Heart right ventricle (tissue), 16 donors: ENCODE data around the gene OR6C1. TPM values are rescaled to one million over a fixed set of nuclear protein-coding genes. Genes with fewer than 3 reads are reported as not detected.
"Not testable (repeated sequence)": the region's sequence is repeated elsewhere in the genome, so short reads cannot be mapped to it uniquely, and the experiment has no call there.

ENCODE experiments used
- ATAC-seq, 8 donors: fragments of 200-7000 bp; cut with Tn5 transposase; one replicate each; pipeline ENCODE4 v1.9.1; 2020; ENCODE audit warnings: mild to moderate bottlenecking in 8 of 8, moderate library complexity in 8 of 8, moderate number of reproducible peaks in 1 of 8
- DNase-seq, 2 donors: peaks; one replicate each; pipeline ENCODE4 v3.0.0-alpha.2; 2020
- H3K27ac ChIP-seq, 10 donors: fragments of 200-600 bp; sonication (generic) in 2 of 10; one replicate each; pipeline versions ENCODE4 v1.5.0 to v1.8.0; 2020 to 2022; ENCODE audit warnings: mild to moderate bottlenecking in 3 of 10
- H3K27me3 ChIP-seq, 7 donors: fragments of 200-600 bp; one replicate each; pipeline ENCODE4 v1.8.0; 2021 to 2022; ENCODE audit warnings: mild to moderate bottlenecking in 2 of 7
- H3K36me3 ChIP-seq, 9 donors: fragments of 200-600 bp; sonication (generic) in 1 of 9; one replicate each; pipeline versions ENCODE4 v1.5.0 to v1.8.0; 2020 to 2022; ENCODE audit warnings: mild to moderate bottlenecking in 2 of 9
- H3K4me1 ChIP-seq, 9 donors: fragments of 200-600 bp; sonication (generic) in 1 of 9; one replicate each; pipeline versions ENCODE4 v1.5.0 to v1.8.0; 2020 to 2022; ENCODE audit warnings: mild to moderate bottlenecking in 4 of 9
- H3K4me3 ChIP-seq, 10 donors: fragments of 200-600 bp; sonication (generic) in 2 of 10; one replicate each; pipeline versions ENCODE4 v1.5.0 to v1.8.0; 2020 to 2022; ENCODE audit warnings: mild to moderate bottlenecking in 7 of 10, moderate library complexity in 2 of 10
- H3K9me3 ChIP-seq, 11 donors: fragments of 200-600 bp in 10 of 11; sonication (generic) in 2 of 11; one replicate each; pipeline versions ENCODE4 v1.5.0 to v1.8.0; 2013 to 2022; ENCODE audit warnings: mild to moderate bottlenecking in 2 of 11, control low read depth in 1 of 11, moderate library complexity in 1 of 11
- WGBS, 2 donors: extraction: QIAGEN DNeasy Blood & Tissue Kit; methylation state at CpG; one replicate each; pipeline ENCODE4 v1.1.7; 2013; ENCODE audit warnings: inconsistent platforms in 1 of 2; 5-methylcytosine and 5-hydroxymethylcytosine counted together
- intact Hi-C, 10 donors: fragments of 100-400 bp; cut with DNase I; formaldehyde crosslinking; loops; one replicate each; pipeline versions ENCODE4 v1.11.1 to v1.14.2; 2022
- polyA plus RNA-seq, 2 donors: library from polyadenylated mRNA; stranded (reverse); fragments of 200-250 nt; gene quantifications; one replicate each; pipeline ENCODE4 v1.2.3, GENCODE V29; 2013
- total RNA-seq, 10 donors: library from RNA; stranded (reverse); fragmentation: NEBNext Ultra II Directional in 3 of 10; extraction: Animal tissue kit (Norgen Biotek cat#: 25700) in 3 of 10; gene quantifications; one replicate each; pipeline versions ENCODE4 v1.2.1 to v1.2.4, GENCODE V29; 2021 to 2023
- TF ChIP-seq, protein P1 (sequence below), 9 donors: fragments of 200-600 bp; sonication (generic) in 2 of 9; IDR thresholded peaks; one replicate each; pipeline versions ENCODE4 v1.5.0 to v1.8.0; 2021 to 2022; ENCODE audit warnings: antibody characterized with exemption in 9 of 9, mild to moderate bottlenecking in 5 of 9, moderate library complexity in 1 of 9
- donor health status: Arrhythmogenic right ventricular cardiomyopathy.
- donor health status: ischemic (EF 13 %, LVEDD 7.1; RV severe dilation, severe dysfunction).
- donor health status: healthy with polysubstance abuse.
- donor health status: DM: no; HTN: yes; CAD: no.
- donor health status: DM: no; HTN: no; CAD: no.
- donor health status: ischemic (EF 25% LVEDD 6.9; RV normal size, moderate dysfunction).
- donor health status: ischemic (EF 25% LVEDD 5.7; RV mildly dilated, moderate dysfunction).
- donor health status: healthy.
- donor health status: DM: yes; HTN: yes; CAD: no.
- donor health status: Ischemic cardiomyopathy.
- donor health status: ischemic (EF 35%, LVEDD 5.7; RV mildly dilated, moderate dysfunction).
- donor health status: nonischemic (EF 11% LVEDD 7.7; RV severe dilation, severe dysfunction).
- donor health status: DM: yes; HTN: yes; CAD: no.
- donor health status: PGD.
- donor health status: ischemic (EF 29% LVEDD 5.4; RV normal size, mild dysfunction).
- donor health status: nonischemic (EF 23%, LVEDD 6.1; RV moderate dilation, normal function).

The OR6C1 gene
- total and polyA plus RNA-seq, 12 donors: not detected

DNA sequence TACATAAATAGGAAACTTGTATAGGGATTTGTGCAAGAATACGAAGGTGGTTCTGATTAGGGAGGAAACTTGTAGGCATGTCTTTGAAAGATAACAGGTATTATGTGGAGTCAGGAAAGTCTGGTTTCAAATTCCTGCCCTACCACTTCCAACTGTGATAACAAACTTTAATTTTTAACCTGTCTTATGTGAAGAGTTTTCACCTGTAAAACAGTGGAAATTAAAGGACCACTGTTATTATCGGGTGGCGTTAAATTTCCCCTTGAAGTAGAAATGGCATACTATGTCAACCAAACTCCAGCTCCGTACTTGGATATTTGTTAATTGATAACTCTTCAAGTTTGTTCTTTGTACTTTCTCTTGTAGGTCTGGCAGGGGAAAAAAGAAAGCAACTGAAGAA, 6.1 kb downstream of the OR6C1 start:
- intact Hi-C loops: no loop called here

DNA sequence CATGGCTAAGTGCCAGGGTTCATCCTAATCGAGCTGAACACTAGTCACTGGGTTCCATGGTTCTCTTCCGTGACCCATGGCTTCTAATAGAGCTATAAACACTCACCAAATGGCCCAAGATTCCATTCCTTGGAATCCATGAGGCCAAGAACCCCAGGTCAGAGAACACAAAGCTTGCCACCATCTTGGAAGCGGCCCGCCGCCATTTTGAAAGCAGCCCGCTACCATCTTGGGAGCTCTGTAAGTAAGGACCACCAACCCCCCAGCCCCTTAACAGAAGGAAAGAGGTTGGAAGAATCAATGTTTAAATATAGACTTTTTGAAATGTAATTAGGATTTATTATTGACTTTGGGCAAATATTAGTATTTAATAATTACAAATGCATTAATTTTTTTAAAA, 11.7 kb downstream of the OR6C1 start:
- WGBS, 2 donors: 94 to 96% methylated on average over 6 of the region's 6 CpGs

More for the DNA sequence above, 6.1 kb downstream of the OR6C1 start:
- no peaks in the 10 kb centered on the region for H3K4me1 ChIP-seq
- H3K36me3 ChIP-seq: no peaks in the 10 kb centered on the region
- no peaks in the 10 kb centered on the region for H3K27me3 ChIP-seq
- ATAC-seq: no peak
- no peak overlapping the region for H3K4me3 ChIP-seq
- WGBS, 2 donors: 77 to 79% methylated on average over 4 of the region's 4 CpGs
- no peak for DNase-seq
- H3K9me3 ChIP-seq: peaks cover 0 to 5% (median 0%) of the 10 kb centered on the region in 11 donors
- TF ChIP-seq, protein P1, sequence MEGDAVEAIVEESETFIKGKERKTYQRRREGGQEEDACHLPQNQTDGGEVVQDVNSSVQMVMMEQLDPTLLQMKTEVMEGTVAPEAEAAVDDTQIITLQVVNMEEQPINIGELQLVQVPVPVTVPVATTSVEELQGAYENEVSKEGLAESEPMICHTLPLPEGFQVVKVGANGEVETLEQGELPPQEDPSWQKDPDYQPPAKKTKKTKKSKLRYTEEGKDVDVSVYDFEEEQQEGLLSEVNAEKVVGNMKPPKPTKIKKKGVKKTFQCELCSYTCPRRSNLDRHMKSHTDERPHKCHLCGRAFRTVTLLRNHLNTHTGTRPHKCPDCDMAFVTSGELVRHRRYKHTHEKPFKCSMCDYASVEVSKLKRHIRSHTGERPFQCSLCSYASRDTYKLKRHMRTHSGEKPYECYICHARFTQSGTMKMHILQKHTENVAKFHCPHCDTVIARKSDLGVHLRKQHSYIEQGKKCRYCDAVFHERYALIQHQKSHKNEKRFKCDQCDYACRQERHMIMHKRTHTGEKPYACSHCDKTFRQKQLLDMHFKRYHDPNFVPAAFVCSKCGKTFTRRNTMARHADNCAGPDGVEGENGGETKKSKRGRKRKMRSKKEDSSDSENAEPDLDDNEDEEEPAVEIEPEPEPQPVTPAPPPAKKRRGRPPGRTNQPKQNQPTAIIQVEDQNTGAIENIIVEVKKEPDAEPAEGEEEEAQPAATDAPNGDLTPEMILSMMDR (IDR thresholded peaks at IDR 0.05): no peak
- H3K27ac ChIP-seq: no peak overlapping the region

GRCh38 chr12:55330446-55330845, 16.3 kb downstream of the OR6C1 start, which contains the start of gene OR6C3:
TSS of gene OR6C3 (plus strand) at chr12:55330746. CDS start at chr12:55331701, 955 bp downstream.
- Histone ChIP-seq H3K4me1 (no peaks in the 10 kb centered on the region), H3K9me3 (no peaks in the 10 kb centered on the region), H3K27me3 (no peaks in the 10 kb centered on the region), H3K27ac (no peak within 1 kb of the TSS), H3K4me3 (no peak within 1 kb of the TSS), H3K36me3 (no peaks in the 10 kb centered on the region)
- TF ChIP-seq, protein P1 (IDR thresholded peaks at IDR 0.05): no peak
- WGBS, 2 donors: 94 to 100% methylated on average over 1 of the region's 1 CpG
- no peak for ATAC-seq
- DNase-seq: no peak
- intact Hi-C loops: no loop called here

More for the DNA sequence above, 11.7 kb downstream of the OR6C1 start:
- H3K36me3 ChIP-seq, ATAC-seq, H3K4me3 ChIP-seq, DNase-seq, H3K27ac ChIP-seq, intact Hi-C loops, H3K27me3 ChIP-seq, H3K4me1 ChIP-seq, H3K9me3 ChIP-seq: not testable (repeated sequence)

DNA sequence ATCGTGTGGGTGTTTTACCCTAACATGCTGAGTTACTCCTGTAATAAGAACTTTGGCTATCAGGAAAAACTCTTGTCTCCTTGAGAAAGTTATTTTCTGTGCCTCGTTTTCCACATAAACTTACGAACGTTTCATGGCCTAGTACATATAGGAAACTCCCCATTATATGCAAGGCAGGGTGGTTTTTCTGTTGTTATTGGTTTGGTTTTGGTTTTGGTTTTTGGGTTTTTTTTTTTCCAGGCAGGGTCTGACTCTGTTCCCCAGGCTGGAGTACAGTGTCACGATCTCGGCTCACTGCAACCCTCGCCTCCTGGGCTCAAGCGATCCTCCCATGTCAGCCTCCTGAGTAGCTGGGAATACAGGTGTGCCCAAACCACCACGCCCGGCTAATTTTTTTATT, 21.9 kb downstream of the OR6C1 start:
- DNase-seq (no peak), ATAC-seq (no peak)
- Histone ChIP-seq H3K27ac (no peak overlapping the region), H3K4me1 (no peaks in the 10 kb centered on the region), H3K36me3 (no peaks in the 10 kb centered on the region), H3K9me3 (peaks cover 0 to 4% (median 0%) of the 10 kb centered on the region in 11 donors), H3K4me3 (no peak overlapping the region), H3K27me3 (no peaks in the 10 kb centered on the region)
- intact Hi-C loops: no loop called here
- TF ChIP-seq, protein P1 (IDR thresholded peaks at IDR 0.05): no peak
- 85 to 86% methylated on average over 10 of the region's 10 CpGs for WGBS, 2 donors

DNA sequence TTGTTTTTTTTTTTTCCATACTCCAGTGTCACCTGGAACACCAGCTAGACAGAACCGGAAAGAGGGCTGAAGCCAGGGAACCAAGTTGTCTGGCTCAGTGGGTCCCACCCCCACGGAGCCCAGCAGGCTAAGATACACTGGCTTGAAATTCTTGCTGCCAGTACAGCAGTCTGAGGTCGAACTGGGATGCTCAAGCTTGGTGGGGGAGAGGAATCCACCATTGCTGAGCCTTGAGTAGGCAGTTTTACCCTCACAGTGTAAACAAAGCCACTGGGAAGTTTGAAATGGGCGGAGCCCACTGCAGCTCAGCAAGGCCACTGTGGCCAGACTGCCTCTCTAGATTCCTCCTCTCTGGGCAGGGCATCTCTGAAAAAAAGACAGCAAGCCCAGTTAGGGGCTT, 41.2 kb downstream of the OR6C1 start:
- intact Hi-C loops, DNase-seq, H3K9me3 ChIP-seq, H3K36me3 ChIP-seq, H3K27ac ChIP-seq, ATAC-seq, H3K4me1 ChIP-seq, H3K27me3 ChIP-seq, H3K4me3 ChIP-seq: not testable (repeated sequence)
- WGBS, 2 donors: 58 to 63% methylated on average over 4 of the region's 4 CpGs
